ENCODE results near the gene MYADM. TPM values are rescaled to one million over a fixed set of nuclear protein-coding genes. Genes with fewer than 3 reads are reported as not detected.

The MYADM gene
- total RNA-seq, result 48.7 and 59.5 TPM in 2 replicates

GRCh38 chr19:53867225-53868090, at the start of gene MYADM:
Gene MYADM, plus strand, starts transcription at chr19:53867883. Its CDS starts 5,647 bp downstream, at chr19:53873530.
- H3K4me3 ChIP-seq (ENCODE audit: low read depth, low read length), result peak within 1 kb of the TSS; percentile 92
- DNase-seq (ENCODE audit: low read depth), result peak; percentile 71
- TF ChIP-seq CTCF (conservative IDR thresholded peaks at IDR 0.05; ENCODE audit: low read depth, low read length), result no peak

GRCh38 chr19:53818756-53819155, 48.9 kb upstream of the MYADM start:
- no peak for DNase-seq (ENCODE audit: low read depth)
- H3K4me3 ChIP-seq (ENCODE audit: low read depth, low read length), result no peak overlapping the region
- no peak for TF ChIP-seq CTCF (conservative IDR thresholded peaks at IDR 0.05; ENCODE audit: low read depth, low read length)

- DNase-seq (ENCODE audit: low read depth), result no peak
- TF ChIP-seq CTCF (conservative IDR thresholded peaks at IDR 0.05; ENCODE audit: low read depth, low read length), result no peak
- H3K4me3 ChIP-seq (ENCODE audit: low read depth, low read length), result no peak overlapping the region
Measured at GRCh38 chr19:53819861-53820260, 47.8 kb upstream of the MYADM start.

- no peak overlapping the region for H3K4me3 ChIP-seq (ENCODE audit: low read depth, low read length)
- no peak for DNase-seq (ENCODE audit: low read depth)
- TF ChIP-seq CTCF (conservative IDR thresholded peaks at IDR 0.05; ENCODE audit: low read depth, low read length), result no peak
Measured at GRCh38 chr19:53823380-53824120, 44.1 kb upstream of the MYADM start.

GRCh38 chr19:53824134-53824611, 43.5 kb upstream of the MYADM start, which contains the start of gene NLRP12:
Gene NLRP12, minus strand, starts transcription at chr19:53824314. Its CDS starts 140 bp downstream, at chr19:53824174.
- no peak for DNase-seq (ENCODE audit: low read depth)
- no peak within 1 kb of the TSS for H3K4me3 ChIP-seq (ENCODE audit: low read depth, low read length)
- TF ChIP-seq CTCF (conservative IDR thresholded peaks at IDR 0.05; ENCODE audit: low read depth, low read length), result no peak

- no peak overlapping the region for H3K4me3 ChIP-seq (ENCODE audit: low read depth, low read length)
- TF ChIP-seq CTCF (conservative IDR thresholded peaks at IDR 0.05; ENCODE audit: low read depth, low read length), result no peak
- no peak for DNase-seq (ENCODE audit: low read depth)
Measured at GRCh38 chr19:53826876-53827275, 40.8 kb upstream of the MYADM start.
